HepG2 (cell line): Measurements from ENCODE around the gene ZNF79. TPM values are rescaled to one million over a fixed set of nuclear protein-coding genes. Genes with fewer than 3 reads are reported as not detected.

Experiments
- ARNT2 ChIP-seq: sonication (generic); formaldehyde crosslinking; IDR thresholded peaks from 2 replicates; pipeline ENCODE4 v1.8.0; 2022; ENCODE audit warnings: mild to moderate bottlenecking, low read depth, missing genetic modification reagents, moderate library complexity
- ASH2L ChIP-seq: fragments of 300-600, 200-600 bp; sonication (generic); IDR thresholded peaks from 2 replicates; pipeline ENCODE4 v1.7.0; 2017; ENCODE audit warnings: low read depth, mild to moderate bottlenecking, moderate library complexity, mixed read lengths, low read length; ENCODE audit not compliant: insufficient read length
- CREB1 ChIP-seq, 2 experiments: fragments of 450-650 bp in 1 of 2; IDR thresholded peaks; 2 replicates each; pipeline ENCODE4 v1.6.1; 2016 to 2017; ENCODE audit warnings: control low read depth in 1 of 2, mild to moderate bottlenecking in 1 of 2, missing compliant biosample characterization in 1 of 2, missing genetic modification characterization in 1 of 2
- DR1 ChIP-seq: sonication (generic); formaldehyde crosslinking; IDR thresholded peaks from 2 replicates; pipeline ENCODE4 v1.8.0; 2021; ENCODE audit warnings: mild to moderate bottlenecking, missing genetic modification reagents, inconsistent platforms
- FOXM1 ChIP-seq: sonication (generic); formaldehyde crosslinking; IDR thresholded peaks from 2 replicates; pipeline ENCODE4 v1.5.0; 2020; ENCODE audit warnings: missing genetic modification reagents
- FUBP1 ChIP-seq: sonication (generic); formaldehyde crosslinking; IDR thresholded peaks from 2 replicates; pipeline ENCODE4 v1.5.1; 2020; ENCODE audit warnings: missing genetic modification reagents, mild to moderate bottlenecking, borderline replicate concordance
- MXD1 ChIP-seq: sonication (generic); formaldehyde crosslinking; IDR thresholded peaks from 2 replicates; pipeline ENCODE4 v1.4.0; 2020; ENCODE audit warnings: mild to moderate bottlenecking, missing genetic modification reagents
- MYNN ChIP-seq: sonication (generic); formaldehyde crosslinking; IDR thresholded peaks from 2 replicates; pipeline ENCODE4 v1.4.0; 2020; ENCODE audit warnings: mild to moderate bottlenecking, low read depth, missing genetic modification reagents
- NR0B2 ChIP-seq: sonication (generic); formaldehyde crosslinking; IDR thresholded peaks from 2 replicates; pipeline ENCODE4 v1.4.0; 2020; ENCODE audit warnings: mild to moderate bottlenecking, missing genetic modification reagents
- PHB2 ChIP-seq: fragments of 450-650 bp; IDR thresholded peaks from 2 replicates; pipeline ENCODE4 v1.6.1; 2018; ENCODE audit not compliant: partially characterized antibody
- SKIL ChIP-seq: sonication (generic); formaldehyde crosslinking; IDR thresholded peaks from 2 replicates; pipeline ENCODE4 v1.8.0; 2022; ENCODE audit warnings: missing genetic modification reagents, mild to moderate bottlenecking, moderate library complexity, borderline replicate concordance
- SMAD1 ChIP-seq: sonication (generic); formaldehyde crosslinking; IDR thresholded peaks from 2 replicates; pipeline ENCODE4 v1.4.0; 2020; ENCODE audit warnings: missing genetic modification reagents, low read depth, mild to moderate bottlenecking, borderline replicate concordance
- SRSF1 ChIP-seq: fragments of 200-400 bp; formaldehyde crosslinking; optimal IDR thresholded peaks from 2 replicates; pipeline ENCODE3; 2017; ENCODE audit warnings: mild to moderate bottlenecking, low read depth, low read length, moderate library complexity
- TBL1XR1 ChIP-seq: fragments of 150-350 bp; IDR thresholded peaks from 2 replicates; pipeline ENCODE4 v1.6.1; 2014; ENCODE audit warnings: borderline replicate concordance, low read length; ENCODE audit not compliant: partially characterized antibody
- YEATS2 ChIP-seq: sonication (generic); formaldehyde crosslinking; IDR thresholded peaks from 2 replicates; pipeline ENCODE4 v1.4.0; 2020; ENCODE audit warnings: missing genetic modification reagents, borderline replicate concordance
- ZBTB42 ChIP-seq: sonication (generic); formaldehyde crosslinking; IDR thresholded peaks from 2 replicates; pipeline ENCODE4 v1.5.0; 2020; ENCODE audit warnings: mild to moderate bottlenecking, missing genetic modification reagents
- ZEB1 ChIP-seq: IDR thresholded peaks from 2 replicates; pipeline ENCODE4 v1.6.1; 2012; ENCODE audit warnings: mild to moderate bottlenecking, low read depth, inconsistent platforms; ENCODE audit not compliant: insufficient replicate concordance
- ZNF484 ChIP-seq: sonication (generic); formaldehyde crosslinking; IDR thresholded peaks from 2 replicates; pipeline ENCODE4 v1.5.1; 2020; ENCODE audit warnings: mild to moderate bottlenecking, low read depth, missing genetic modification reagents, borderline replicate concordance
- ZNF543 ChIP-seq: sonication (generic); formaldehyde crosslinking; IDR thresholded peaks from 2 replicates; pipeline ENCODE4 v1.4.0; 2020; ENCODE audit warnings: mild to moderate bottlenecking, missing genetic modification reagents
- ZNF615 ChIP-seq: sonication (generic); formaldehyde crosslinking; IDR thresholded peaks from 2 replicates; pipeline ENCODE4 v1.5.0; 2020; ENCODE audit warnings: mild to moderate bottlenecking, missing genetic modification reagents, borderline replicate concordance
- ZNF644 ChIP-seq: IDR thresholded peaks from 2 replicates; pipeline ENCODE4 v1.6.1; 2016; ENCODE audit warnings: low read depth
- ZNF781 ChIP-seq: sonication (generic); formaldehyde crosslinking; IDR thresholded peaks from 2 replicates; pipeline ENCODE4 v1.5.1; 2020; ENCODE audit warnings: borderline replicate concordance, mild to moderate bottlenecking, missing genetic modification reagents; ENCODE audit errors: not compliant biosample characterization
- ZNF782 ChIP-seq: sonication (generic); formaldehyde crosslinking; IDR thresholded peaks from 2 replicates; pipeline ENCODE4 v1.4.0; 2020; ENCODE audit warnings: missing genetic modification reagents, mild to moderate bottlenecking, borderline replicate concordance
- ZNF839 ChIP-seq: sonication (generic); formaldehyde crosslinking; IDR thresholded peaks from 2 replicates; pipeline ENCODE4 v1.4.0; 2020; ENCODE audit warnings: missing genetic modification reagents, mild to moderate bottlenecking, borderline replicate concordance
- polyA plus RNA-seq, 8 experiments: library from polyadenylated mRNA; depleted of rRNA in 3 of 8; stranded (reverse) in 7 of 8; unstranded in 1 of 8; fragments of >200 nt; fragmentation: Illumina TruSeq in 4 of 8; extraction: Trizol in 4 of 8; gene quantifications; 2 replicates each; pipeline versions ENCODE4 v1.2.1 to v1.2.3, GENCODE V29; 2011 to 2016; ENCODE audit warnings: low read depth in 4 of 8, missing spikeins in 1 of 8, mixed read lengths in 1 of 8; ENCODE audit not compliant: insufficient read depth in 1 of 8
- total RNA-seq, 5 experiments: library from RNA; depleted of rRNA; stranded (reverse); fragments of >200 nt; fragmentation: Illumina TruSeq; extraction: Trizol; gene quantifications; 2 replicates each; pipeline ENCODE4 v1.2.3, GENCODE V29; 2016; ENCODE audit warnings: low read depth in 1 of 5

Gene ZNF79
- total and polyA plus RNA-seq, 2 of the 13 experiments (the other 11 are each of a cell fraction or from before 2014, with no cell fraction given) = 3.7 to 8.1 TPM

- TF ChIP-seq ZNF781 (CRISPR knock-in tag) (peak; percentile 91), ZNF644 (CRISPR knock-in tag) (no peak), SRSF1 (peak; percentile 61), ZNF782 (CRISPR knock-in tag) (peak; percentile 97), ZNF543 (CRISPR knock-in tag) (peak; percentile 82), ZNF484 (no peak), SMAD1 (CRISPR knock-in tag) (peak; percentile 93; the same call in 1 of the 2 replicates), MXD1 (CRISPR knock-in tag) (peak; percentile 52; the same call in 1 of the 2 replicates), ASH2L (peak; percentile 70), SKIL (CRISPR knock-in tag) (0 out of 2 replicates have a peak, but pooled peaks have one; percentile 49), YEATS2 (peak; percentile 100), TBL1XR1 (peak; percentile 84), FOXM1 (no peak), CREB1 (IDR thresholded peaks at IDR 0.05) (peak; percentile 94), CREB1 (CRISPR knock-in tag; IDR thresholded peaks at IDR 0.05) (peak; percentile 96), DR1 (CRISPR knock-in tag) (peak; percentile 98), ZNF839 (no peak), FUBP1 (CRISPR knock-in tag) (no peak), ZEB1 (peak; percentile 50), ARNT2 (peak; percentile 99; the same call in 1 of the 2 replicates), ZNF615 (CRISPR knock-in tag) (0 out of 2 replicates have a peak, but pooled peaks have one; percentile 61), ZBTB42 (CRISPR knock-in tag) (0 out of 2 replicates have a peak, but pooled peaks have one; percentile 56), NR0B2 (peak; percentile 66; the same call in 1 of the 2 replicates), PHB2 (no peak), MYNN (CRISPR knock-in tag) (no peak)
These were observed 26.8 kb downstream of the ZNF79 start, which contains the start of the genes LRSAM1 and RPL12 (continued) for GRCh38 chr9:127450830-127451607.
